8988T (cell line): ENCODE results near the gene FBXW7.

Source experiments
- DNase-seq: peaks from one replicate; pipeline ENCODE4 v3.0.0; 2011

FBXW7 gene

GRCh38 chr4:152321923-152322322 is 214.0 kb downstream of the FBXW7 start:
- no peak for DNase-seq

DNA sequence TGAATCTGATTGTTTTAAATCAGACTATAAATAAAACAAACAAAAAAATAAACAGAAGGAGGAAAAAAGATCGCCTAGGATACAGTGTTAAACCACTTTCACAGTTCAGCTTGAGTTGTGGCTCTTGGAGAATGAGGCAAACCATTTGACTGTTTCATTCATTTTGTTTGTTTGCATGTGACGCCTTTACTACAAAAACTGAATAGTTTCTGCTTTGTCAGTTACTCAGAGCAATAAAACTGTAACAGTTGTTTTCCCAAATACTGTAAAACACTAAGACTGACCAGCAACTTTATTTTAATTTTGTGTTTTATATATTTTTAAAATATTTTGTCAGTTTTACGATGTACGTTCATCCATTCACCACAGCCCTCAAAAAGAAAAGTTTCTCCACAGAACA is 214.5 kb downstream of the FBXW7 start:
- no peak for DNase-seq

DNA sequence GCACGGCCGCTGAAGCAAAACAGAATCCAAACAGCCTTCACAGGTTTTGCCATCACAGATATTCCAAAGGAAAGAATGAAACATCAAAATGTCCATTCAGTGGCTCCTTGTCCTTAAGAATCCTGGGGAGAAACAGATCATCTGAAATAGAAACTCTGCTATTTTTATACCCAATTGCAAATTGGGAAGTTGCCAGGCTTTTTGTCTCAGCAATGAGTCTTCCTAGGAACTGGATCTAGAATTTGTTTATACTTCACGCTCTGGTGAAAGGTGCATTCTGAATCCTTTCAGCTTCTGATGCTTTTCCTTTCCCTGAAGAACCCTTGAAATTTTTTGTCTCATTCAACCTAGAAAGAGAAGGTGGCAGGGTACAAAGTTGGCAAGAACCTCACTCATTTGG is 218.9 kb downstream of the FBXW7 start:
- no peak for DNase-seq

- DNase-seq: no peak
Observed at GRCh38 chr4:152310257-152310656, 225.6 kb downstream of the FBXW7 start.

- DNase-seq: no peak
Observed at GRCh38 chr4:152309418-152309817, 226.5 kb downstream of the FBXW7 start.

- DNase-seq: no peak
Observed at GRCh38 chr4:152308951-152309350, 226.9 kb downstream of the FBXW7 start.

GRCh38 chr4:152307669-152308068 is 228.2 kb downstream of the FBXW7 start:
- DNase-seq: no peak

DNA sequence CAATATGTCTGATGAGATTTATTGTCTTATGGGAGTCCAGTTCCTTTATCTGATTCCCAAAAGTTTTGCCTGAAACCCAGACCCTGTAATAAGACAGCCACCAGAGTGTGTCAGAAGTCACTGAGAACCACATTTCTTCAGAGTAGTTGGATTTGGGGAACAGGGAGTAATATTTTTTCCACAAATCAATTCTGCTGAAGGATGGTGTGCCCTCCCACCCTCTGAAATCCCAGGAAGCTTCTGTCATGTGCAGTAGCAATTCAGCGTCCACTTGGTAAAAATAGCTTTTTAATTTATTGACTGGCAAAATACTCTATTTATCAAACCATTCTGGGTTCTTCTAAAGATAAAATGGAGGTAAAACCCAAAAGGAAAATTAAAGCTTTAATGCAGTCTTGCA is 229.4 kb downstream of the FBXW7 start:
- DNase-seq: no peak

DNA sequence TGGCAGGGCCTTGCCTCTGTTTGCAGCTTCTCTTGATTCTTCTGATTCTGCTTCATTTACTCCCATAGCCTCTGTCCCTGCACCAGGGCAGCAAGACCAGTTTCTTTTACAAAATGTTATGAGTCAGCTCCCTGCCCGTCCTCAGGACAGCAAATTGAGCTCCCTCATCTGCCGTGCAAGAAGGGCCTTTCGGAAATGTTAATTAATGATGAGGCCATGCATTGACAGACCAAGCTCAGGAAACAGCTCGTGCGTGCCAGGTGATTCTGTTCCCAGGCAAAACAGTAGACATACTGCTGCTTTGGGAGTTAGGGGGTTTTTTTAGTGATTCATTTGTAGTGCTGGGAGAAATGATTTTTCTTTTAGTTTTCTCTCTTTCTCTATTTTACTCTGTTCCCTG is 231.7 kb downstream of the FBXW7 start:
- no peak for DNase-seq

- DNase-seq: no peak
Observed at GRCh38 chr4:152301381-152301780, 234.5 kb downstream of the FBXW7 start.

DNA sequence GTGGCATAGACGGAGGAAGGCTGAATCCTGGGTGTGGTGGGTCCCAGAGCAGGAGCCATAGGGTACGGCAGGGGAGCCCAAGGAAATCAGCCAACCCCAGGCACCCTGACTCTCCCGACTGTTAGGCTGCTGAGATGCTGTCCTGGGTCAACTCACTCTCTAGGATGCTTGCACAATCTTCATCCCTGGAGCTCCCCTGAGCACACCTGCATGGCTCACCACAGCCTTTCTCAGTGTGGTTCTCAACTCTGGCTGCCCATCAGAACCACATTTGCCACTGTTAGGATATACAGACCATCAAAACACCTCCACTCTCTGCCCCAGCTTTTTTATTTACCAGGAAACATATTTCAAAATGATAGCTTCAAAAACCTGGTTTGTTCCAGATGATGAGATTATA is 236.3 kb downstream of the FBXW7 start:
- no peak for DNase-seq

DNA sequence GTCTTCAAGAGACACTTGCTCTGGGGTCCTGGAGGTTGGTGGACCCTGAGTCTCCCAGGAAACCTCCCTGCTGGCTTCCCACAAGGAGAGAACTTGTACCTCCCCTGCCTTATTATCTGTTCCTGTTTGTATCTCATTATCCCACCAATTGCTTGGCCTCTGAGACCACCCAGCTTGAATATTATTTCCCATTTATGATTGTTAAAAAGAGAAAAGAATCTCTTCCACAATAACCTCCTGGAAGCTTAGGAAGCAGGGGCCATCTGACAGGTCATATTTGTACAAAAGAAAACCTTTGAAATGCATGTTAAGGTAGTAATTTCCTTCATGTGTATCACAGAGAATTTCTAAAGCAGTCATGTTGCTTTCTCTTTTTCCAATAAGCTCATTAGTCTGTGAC is 239.5 kb downstream of the FBXW7 start:
- DNase-seq: no peak

- DNase-seq: no peak
Observed at GRCh38 chr4:152294765-152295164, 241.1 kb downstream of the FBXW7 start.

GRCh38 chr4:152294331-152294730 is 241.6 kb downstream of the FBXW7 start:
- no peak for DNase-seq

DNA sequence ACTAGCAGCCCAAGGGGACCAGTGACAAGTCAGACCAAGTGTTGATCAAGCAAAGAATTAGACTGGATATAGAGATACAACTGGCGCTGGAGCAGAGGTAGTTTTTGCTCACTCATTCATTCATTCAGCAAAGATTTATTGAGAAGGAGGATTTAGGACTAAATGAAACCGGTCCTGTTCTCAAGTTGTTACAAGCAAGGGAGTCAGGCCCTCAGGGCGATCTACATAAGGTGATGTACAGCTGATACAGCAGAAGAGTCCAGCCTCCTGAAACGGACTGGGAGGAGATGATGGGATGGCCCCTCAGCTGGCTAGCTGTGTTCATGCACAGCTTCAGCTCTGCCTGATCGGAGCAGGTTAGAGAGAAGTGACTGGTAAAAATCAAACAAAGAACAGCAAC is 242.4 kb downstream of the FBXW7 start:
- no peak for DNase-seq

- no peak for DNase-seq
Observed at GRCh38 chr4:152290366-152290921, 245.4 kb downstream of the FBXW7 start.

DNA sequence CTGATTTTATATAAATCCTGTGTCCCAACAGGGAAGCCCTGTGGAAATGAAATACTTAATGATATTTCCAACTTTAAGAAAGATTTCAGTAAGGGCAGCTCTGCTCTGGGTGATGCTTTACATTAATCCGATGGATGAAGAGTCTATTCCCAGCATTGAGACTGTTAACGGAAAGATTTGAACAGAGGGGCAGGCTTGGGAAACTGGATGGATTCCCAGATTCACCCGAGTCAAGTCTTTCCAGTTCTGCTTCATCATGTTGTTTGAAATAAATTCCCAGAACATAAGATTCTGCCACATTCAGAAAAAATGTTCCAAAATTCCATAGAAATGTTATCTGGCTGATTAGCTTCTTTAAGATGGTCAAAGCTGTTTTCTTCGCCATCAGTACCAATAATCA is 246.0 kb downstream of the FBXW7 start:
- DNase-seq: no peak

- DNase-seq: no peak
Observed at GRCh38 chr4:152289541-152289940, 246.4 kb downstream of the FBXW7 start.

DNA sequence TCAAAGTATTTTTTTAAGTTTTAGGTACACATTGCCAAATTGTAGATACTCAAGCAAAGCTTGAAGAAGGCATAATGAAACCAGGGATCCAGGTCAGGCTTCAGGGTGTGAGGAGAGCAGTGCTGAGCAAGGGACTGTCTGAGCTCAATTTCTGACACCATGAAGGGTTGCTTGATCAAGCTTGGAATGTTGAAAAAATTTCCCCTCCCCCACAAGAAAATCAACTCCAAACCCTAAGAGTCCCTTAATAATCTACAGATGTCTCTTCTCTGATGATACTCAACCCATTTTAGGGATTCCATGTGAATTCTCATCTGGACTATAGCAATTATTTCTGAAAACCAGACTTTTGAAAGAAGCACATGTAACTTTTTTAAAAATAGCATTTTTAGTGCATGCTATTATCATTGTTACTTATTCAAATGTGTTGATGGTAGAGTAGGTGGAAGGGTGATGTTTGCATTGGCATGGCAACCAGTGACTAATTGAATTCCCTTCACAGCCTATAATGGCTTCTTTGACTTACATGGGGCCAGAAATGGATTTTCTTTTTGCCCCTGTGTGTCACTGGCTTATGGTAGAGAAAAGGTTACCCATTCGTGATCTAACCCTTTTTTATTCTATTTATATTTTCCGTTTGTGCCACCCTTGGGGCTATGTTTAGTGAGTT is 252.0 kb downstream of the FBXW7 start:
- DNase-seq: no peak

- no peak for DNase-seq
Observed at GRCh38 chr4:152281822-152282221, 254.1 kb downstream of the FBXW7 start.

DNA sequence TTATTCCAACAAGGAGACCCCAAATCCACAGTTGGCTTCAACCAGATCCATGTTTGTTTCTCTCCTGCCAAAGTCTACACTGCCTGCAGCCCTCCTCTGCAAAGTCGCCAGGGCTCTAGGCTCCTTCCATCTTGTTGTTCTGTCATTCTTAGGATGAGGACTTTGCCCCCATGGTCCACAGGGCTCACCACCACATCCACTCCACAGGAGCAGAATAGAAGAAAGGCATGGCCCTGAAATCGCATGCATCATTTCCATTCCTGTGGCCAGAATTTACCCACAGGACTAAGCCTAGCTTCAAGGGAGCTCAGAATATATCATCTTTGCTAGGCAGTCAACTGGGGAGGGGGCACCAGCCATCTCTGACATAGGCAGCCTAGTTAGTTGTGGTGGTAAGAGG is 254.7 kb downstream of the FBXW7 start:
- DNase-seq: no peak

- DNase-seq: no peak
Observed at GRCh38 chr4:152279234-152279566, 256.7 kb downstream of the FBXW7 start.

- no peak for DNase-seq
Observed at GRCh38 chr4:152278505-152279233, 257.2 kb downstream of the FBXW7 start.

DNA sequence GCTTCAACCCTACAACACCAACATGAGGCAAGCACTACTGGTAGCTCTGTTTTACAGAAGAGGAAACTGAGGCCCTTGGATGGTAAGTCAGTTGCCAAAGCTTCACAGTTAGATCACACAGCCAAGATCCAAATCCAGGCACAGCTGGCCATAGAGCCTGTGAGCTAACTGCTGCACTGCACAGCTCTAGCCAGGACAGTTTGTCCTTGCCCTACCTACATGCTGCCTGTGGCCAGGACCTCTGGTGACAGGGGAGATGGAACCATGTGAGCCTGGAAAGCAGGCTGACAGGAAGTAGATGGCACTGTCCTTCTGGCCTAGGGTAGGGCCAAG is 257.8 kb downstream of the FBXW7 start:
- DNase-seq: no peak

GRCh38 chr4:152277333-152277732 is 258.6 kb downstream of the FBXW7 start:
- DNase-seq: no peak
